GM19099 (cell line): ENCODE data around the gene TIGAR.

Experiments used
- POLR2A ChIP-seq: IDR thresholded peaks from 3 replicates; pipeline ENCODE4 v1.6.1; 2011; ENCODE audit warnings: low read depth; ENCODE audit not compliant: insufficient read length; ENCODE audit errors: extremely low read depth

Gene TIGAR

DNA sequence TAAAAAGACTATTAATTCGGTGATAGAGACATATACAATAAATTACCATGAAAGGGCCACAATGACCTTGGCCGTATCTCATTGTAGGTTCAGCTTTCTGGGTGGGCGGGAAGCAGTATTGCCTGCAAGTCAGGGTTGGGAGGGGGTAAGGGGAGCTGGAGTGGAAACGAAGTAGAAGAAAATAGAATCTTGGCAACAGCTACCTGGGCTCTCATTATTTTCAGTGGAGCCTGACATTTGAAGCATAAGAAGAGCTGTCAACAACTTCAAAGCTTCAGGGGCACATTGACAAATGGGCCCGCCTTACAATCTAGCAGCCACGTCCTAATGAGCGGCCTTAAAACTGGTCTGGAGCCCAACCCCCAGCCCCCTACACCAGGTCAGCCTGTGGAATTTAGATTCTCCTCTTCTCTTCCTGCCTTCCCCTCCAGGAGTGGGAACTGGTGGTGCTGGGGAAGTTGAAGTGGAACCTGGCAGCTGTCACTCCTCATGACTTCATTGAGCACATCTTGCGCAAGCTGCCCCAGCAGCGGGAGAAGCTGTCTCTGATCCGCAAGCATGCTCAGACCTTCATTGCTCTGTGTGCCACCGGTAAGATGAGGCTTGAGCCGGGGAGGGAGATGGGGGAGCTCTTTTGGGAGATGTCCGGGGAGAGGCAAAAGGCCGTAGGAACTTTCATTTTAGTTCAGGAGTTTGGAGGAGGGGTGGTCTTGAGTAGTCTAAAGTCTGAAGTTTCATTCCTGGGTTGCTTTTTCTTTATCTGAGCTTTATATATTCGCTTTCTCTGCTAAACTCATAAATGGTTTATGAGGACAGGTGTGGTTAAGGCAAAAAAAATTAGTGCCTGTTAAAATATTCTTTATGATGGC is 42.5 kb upstream of the TIGAR start:
- peak; percentile 6 for TF ChIP-seq POLR2A

DNA sequence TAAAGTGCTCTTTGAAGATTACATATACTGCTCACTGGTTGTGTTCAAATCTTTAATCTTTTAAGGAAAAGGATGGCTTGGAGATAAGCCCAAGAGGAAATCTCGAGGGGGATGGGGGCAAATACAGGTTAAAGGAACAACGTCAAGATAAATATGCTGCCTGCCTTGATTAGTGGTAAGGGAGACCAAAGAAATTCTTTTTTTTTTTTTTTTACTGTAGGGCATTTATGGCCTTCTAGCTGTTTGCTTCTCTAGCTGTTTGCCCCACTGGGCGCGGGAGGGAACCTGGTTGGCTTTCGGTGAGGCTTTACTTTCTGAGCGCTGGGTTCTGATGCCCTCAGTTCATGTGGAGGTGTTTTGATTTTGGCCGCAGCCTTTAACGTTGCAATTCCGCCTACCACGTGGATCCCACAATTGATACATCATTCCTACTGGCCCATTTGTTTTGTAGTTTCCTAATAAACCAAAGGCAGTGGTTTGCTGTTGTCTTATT is 41.8 kb upstream of the TIGAR start:
- no peak for TF ChIP-seq POLR2A

DNA sequence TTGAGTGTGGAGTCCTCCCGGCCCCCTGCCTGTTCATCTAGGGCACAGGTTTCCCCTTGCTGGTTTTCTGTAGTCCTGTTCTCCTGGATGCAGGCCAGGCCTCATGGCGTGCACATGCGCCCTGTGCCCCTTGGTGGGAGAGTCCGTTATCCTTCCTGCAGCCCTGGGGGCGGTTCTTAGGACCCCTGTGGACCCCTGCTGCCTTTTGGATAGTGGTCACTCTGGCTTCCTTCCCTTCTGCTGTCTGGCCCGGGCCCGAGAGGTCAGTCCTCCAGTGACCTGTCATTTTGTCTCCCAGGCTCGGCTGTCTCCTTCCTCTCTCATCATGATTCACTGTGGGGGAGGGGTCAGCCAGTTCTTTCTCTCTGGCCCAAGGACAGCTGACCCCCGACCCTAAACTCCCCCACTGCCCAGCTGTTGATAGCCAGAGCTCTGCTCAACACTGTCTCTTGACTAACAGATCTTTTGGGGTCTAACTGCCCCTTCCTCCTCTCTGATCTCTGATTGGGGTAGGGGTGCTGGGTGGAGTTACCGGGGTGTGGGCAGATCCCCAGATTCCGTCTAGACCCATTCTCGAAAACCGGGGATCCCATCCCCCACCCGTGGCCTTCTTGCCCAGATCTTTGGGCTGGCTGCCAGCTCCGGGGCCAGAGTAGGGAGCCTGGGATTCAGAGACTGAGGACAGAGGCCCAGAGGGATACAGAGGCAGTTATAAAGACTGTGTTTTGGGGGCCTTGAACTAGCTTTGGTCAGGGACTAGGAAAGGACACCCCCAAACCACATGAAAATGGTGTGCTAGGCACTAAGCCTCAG is 40.5 kb upstream of the TIGAR start:
- no peak for TF ChIP-seq POLR2A

DNA sequence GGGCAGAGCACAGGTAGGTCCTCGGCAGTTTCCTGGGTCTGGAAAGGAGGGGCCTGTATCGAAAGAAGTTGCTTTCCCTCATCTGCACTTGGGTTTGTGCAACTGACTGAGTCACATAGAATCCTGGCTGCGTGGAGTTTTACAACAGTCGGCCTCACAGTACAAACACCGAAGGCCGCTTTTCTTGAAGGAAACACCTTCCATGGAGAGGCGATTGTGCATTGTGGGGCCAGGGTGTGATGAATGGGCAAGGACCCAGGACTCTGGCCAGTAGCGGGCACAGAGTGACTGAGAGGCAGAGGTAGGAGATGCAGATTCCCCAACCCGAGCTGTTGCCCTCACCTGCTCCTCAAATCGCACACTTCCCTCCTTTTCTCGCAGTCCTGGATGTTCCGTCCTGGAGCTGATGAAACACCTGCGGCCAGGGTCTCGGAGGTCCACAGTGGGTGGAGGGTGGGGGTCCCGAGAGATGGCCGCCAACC is 39.8 kb upstream of the TIGAR start:
- no peak for TF ChIP-seq POLR2A

DNA sequence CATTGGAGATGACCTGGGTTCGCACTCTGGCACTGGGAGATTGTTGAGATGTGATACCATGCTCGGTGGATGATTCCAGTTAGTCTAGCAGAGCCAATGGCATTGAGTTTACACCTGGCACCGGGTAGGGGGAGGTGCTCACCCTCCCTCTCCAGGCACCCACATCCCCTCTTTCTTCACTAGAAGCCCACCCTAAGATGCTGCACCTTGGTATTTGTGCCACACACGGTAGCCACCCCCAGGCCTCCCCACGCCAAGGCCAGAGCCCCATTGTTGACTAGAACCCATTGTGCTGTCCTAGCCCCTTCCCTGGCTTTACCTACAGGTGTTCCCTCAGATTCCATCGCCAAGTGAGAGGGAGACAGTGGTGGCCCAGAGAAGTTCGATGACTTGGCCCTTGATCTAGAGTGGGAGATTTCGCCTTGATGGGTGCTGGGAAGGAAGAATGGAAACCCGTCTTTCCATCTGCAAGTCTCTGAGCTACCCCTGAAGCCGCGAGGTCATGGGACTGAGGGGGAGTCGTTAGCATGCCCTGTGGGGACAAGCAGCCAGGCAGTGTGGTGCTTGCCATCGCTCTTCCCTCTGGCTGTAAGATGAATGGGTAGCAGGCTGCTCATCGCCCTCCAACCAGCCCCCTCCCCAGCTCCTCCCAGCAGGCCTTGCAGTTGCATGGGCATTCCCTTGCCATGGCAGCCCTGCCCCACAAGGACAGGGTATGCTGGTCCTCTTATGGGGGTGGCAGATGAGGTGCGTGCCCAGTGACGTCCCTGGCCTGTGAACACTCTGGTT is 38.7 kb upstream of the TIGAR start:
- peak; percentile 21 for TF ChIP-seq POLR2A

DNA sequence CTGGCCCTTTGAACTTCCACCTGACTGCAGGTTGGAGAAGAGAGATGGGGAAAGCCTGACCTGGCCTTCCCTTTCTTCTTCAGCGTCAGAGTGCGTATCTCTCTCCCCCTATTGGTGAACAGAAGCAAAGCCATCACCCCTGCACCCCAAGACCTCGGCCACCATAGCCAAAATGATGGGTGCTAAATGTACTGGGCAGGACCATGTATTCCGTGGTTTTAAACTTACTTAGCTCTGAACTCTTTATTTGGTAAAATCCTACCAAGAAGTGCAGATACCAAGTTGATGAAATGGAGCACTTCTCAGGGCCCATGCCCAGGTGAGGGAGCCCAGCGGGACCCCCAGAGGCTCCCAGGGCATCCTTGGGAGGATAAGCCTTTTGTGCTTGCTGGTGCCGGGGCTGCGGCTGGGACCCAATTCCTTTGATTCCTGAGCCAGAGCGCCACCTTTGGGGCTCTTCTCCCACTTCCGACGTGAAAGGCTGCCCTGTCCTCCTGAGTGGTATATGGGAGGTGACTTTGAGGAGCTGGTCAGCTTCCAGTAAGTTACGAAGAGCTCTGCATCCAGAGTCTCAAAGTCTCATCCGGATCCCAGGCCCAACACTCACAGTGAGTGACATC is 38.0 kb upstream of the TIGAR start:
- TF ChIP-seq POLR2A, result no peak

DNA sequence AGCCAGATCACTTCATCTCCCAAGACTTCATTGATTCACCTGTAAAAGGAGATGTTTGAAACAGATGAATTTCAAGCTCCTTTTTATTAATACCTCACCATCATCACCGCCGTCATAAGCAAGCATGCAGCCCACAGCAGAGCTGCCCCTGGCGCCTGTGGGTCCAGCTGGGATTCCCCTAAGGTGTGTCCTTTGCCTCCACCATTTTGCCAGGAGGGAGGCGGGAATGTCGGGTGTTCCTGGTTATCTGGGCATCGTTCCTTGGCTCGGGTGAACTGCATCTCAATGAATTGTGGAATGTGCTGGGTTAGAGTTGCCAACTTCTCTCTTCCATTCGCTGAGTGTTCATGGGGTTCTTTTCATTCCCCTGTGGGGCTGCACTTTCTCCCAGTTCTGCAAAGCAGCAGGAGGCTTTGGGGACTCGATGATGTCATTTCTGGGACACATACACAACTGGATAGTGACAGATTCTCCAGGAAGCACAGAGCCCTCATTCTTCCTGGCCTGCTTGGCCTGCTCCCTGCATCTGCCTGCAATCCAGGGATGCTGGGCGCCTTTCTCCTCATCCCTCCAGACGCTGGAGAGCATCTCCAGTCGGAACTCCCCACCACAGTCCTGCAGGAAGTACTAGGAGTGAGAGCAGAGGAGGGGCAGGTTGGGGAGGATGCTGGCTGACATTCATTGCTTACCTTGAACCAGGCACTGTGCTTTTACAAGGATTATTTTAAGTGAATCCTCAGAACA is 37.3 kb upstream of the TIGAR start:
- peak; percentile 8 for TF ChIP-seq POLR2A

DNA sequence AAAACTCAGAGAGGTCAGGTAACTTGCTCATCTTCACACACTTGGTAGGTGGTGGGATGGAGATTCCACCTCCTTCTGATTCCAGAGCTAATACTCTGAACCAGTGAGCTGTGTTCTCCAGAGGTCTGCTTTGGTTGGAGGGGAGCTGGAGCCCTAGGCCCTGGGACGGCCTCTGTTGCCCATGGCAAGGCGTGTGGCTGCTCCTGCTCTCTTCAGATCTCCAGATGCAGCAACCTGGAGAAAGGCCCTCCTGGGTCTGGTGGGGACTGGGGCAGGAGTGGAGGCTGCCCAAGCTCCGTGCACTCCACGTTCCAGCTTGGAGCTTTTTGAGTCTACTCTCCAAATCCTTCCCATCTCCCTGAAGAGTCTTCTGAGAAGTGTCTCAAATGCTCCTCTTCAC is 36.7 kb upstream of the TIGAR start:
- no peak for TF ChIP-seq POLR2A

DNA sequence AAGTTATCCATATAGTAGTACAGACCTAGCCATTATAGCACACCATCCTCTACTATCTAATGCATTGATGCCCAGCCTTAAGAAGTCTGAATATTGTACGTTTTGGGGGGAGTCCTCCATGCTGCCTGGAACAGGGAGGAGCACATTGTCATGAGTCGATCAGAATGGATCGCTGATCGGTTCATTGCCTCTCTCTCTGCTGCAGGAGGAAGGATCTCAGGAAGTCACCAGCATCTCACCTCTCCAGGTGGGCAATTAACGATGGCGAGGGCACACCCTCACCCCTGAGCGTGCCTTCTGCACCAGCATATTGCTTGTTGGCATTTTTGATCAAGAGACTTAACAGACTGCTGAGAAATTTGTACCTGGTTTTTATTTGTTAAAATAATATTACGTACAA is 35.9 kb upstream of the TIGAR start:
- peak; percentile 27 for TF ChIP-seq POLR2A

DNA sequence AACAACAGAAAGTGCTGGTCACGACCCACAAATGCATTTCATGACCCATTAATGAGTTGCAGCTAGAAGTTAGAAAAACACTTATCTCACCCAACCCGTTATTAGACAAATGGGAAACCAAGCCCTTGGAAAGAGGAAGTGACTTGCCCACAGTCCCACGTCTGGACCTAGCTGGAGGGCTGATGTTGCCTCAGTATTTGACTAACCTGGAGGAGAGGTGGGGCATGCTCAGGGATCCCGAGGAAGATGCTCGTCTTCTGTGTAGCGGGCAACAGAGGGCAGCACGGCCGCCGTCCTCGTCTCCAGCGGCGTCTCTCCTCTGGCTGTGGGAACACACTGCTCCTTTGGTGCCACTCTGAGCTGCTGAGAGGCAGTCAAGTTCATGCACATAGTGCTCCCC is 34.8 kb upstream of the TIGAR start:
- TF ChIP-seq POLR2A, result peak; percentile 31

DNA sequence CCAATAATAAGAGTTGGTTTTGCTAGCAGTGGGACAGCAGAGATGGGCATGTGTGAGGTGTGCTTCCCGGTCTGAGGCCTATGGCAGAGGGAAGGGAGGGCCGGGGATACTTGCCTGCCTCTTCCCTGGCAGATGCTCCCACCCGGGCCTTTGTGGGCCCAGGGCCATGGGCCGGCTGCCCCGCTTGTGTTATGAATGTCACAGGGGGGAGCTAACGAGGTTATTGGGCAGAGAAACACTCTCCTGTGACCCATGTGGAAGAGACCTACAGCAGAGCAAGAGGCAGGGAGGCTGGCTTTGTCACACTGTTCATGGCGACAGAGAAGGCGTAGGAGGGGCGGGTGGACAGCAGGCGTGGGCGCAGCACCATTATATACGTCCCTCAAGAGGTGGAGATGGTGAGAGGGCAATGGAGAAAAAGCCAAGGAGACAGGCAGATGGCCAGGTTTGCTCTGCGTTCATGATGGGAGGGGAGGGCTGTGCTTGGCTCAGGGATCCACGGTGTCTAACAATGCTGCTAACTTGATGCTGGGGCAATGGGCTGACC is 34.2 kb upstream of the TIGAR start:
- peak; percentile 24 for TF ChIP-seq POLR2A

DNA sequence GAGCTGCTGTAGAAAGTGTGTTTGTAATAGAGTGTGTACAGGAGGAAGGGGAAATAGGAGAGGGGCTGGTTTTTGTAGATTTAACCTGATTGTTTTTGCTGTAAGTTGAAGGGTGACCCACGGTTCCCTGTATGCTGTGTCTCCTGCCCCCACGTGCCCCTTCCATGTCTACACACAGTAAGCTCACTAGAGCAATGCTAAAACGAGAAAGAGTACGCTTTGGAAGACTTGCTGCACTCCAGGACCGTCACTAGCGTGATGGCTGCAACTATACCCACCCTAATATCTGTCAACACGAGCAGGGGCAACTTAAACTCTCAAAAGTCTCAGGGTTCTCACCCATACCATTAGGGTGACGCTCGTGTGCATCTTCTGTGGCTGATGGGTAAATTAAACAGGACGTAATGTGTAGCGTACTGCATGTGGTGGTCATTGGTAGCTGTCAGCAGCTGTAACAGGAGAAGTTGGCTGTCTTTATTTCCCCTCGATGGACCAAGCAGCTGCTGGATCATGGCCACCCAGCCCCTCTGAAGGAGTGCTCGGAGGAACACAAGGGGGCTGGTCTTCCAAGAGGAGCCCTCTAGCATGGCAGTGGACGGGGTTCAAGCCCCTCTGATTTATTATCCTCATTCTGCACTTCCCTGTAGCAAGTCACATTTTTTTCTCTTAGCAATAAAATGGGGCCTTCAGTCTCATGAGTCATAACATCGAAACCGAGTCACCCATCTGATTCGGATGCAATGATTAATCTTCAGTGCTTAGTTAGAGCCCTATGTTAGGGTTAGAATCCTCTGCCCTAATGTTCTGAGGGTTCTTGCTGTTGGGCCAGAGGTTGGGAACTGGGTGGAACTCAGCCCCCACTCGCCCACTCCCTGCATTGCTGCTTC is 33.4 kb upstream of the TIGAR start:
- peak; percentile 37 for TF ChIP-seq POLR2A
